Pancreas (tissue), 10 donors: ENCODE data around the gene IER3. TPM values are rescaled to one million over a fixed set of nuclear protein-coding genes. Genes with fewer than 3 reads are reported as not detected.

ENCODE experiments used
- ATAC-seq, 4 donors: fragments of 200-7000 bp; cut with Tn5 transposase; one replicate each; pipeline versions ENCODE4 v1.8.0 to v1.9.1; 2020; ENCODE audit warnings: mild to moderate bottlenecking in 4 of 4, moderate library complexity in 4 of 4
- DNase-seq, 6 donors: peaks; one replicate each; pipeline ENCODE4 v3.0.0-alpha.2; 2020
- FAIRE-seq: peaks from 2 replicates; lab custom pipeline; 2012; peaks lifted over from hg19 to GRCh38; lab: Jason Lieb, UNC
- H3K27ac ChIP-seq, 4 donors: fragments of 200-600 bp; sonication (generic); 1 replicate in 3 of 4; 2 replicates in 1 of 4; pipeline versions ENCODE4 v1.5.0 to v1.8.0; 2020
- H3K27me3 ChIP-seq, 4 donors: fragments of 200-600 bp; one replicate each; pipeline ENCODE4 v1.8.0; 2021
- H3K36me3 ChIP-seq, 3 donors: fragments of 200-600 bp; sonication (generic) in 1 of 3; one replicate each; pipeline versions ENCODE4 v1.5.0 to v1.8.0; 2020 to 2021
- H3K4me1 ChIP-seq, 3 donors: fragments of 200-600 bp; one replicate each; pipeline ENCODE4 v1.8.0; 2021
- H3K4me3 ChIP-seq, 4 donors: fragments of 200-600 bp; sonication (generic) in 2 of 4; one replicate each; pipeline versions ENCODE4 v1.5.0 to v1.8.0; 2020 to 2021
- H3K9me3 ChIP-seq, 4 donors: fragments of 200-600 bp; one replicate each; pipeline ENCODE4 v1.8.0; 2021
- WGBS, 2 donors: extraction: QIAGEN DNeasy Blood & Tissue Kit; methylation state at CpG; one replicate each; pipeline ENCODE4 v1.1.7; 2013; 5-methylcytosine and 5-hydroxymethylcytosine counted together
- intact Hi-C, 3 donors: fragments of 100-400 bp; cut with DNase I; formaldehyde crosslinking; loops; one replicate each; pipeline versions ENCODE4 v1.11.1 to v1.14.2; 2022
- polyA plus RNA-seq, 2 donors: library from polyadenylated mRNA; stranded (reverse); fragments of 200-250 nt; gene quantifications; one replicate each; pipeline ENCODE4 v1.2.3, GENCODE V29; 2013
- total RNA-seq, 6 donors: library from RNA; stranded (reverse); fragmentation: NEBNext Ultra II Directional in 4 of 6; extraction: Animal tissue kit (Norgen Biotek cat#: 25700) in 4 of 6; gene quantifications; one replicate each; pipeline versions ENCODE4 v1.2.1 to v1.2.4, GENCODE V29; 2021 to 2023
- TF ChIP-seq, protein P1 (sequence below), 4 donors: fragments of 200-600 bp; sonication (generic) in 3 of 4; IDR thresholded peaks; one replicate each; pipeline versions ENCODE4 v1.5.0 to v1.8.0; 2021; ENCODE audit warnings: antibody characterized with exemption in 4 of 4
- donor health status: healthy with polysubstance abuse.
- donor health status: DM: no; HTN: no; CAD: no; lungs with moderate emphysema.
- donor health status: DM: no; HTN: no; CAD: no.
- donor health status: control.
- donor health status: control.
- donor health status: Bipolar disorder and iron deficiency.
- donor health status: DM: yes; HTN: yes; CAD: no.
- donor health status: DM: no; HTN: no; CAD: no.
- donor health status: DM: no; HTN: no; CAD: no.
- donor health status: DM: yes; HTN: yes; CAD: no.

The IER3 gene
- total and polyA plus RNA-seq, 8 donors = 23.0 to 174 (median 48.8) TPM

DNA sequence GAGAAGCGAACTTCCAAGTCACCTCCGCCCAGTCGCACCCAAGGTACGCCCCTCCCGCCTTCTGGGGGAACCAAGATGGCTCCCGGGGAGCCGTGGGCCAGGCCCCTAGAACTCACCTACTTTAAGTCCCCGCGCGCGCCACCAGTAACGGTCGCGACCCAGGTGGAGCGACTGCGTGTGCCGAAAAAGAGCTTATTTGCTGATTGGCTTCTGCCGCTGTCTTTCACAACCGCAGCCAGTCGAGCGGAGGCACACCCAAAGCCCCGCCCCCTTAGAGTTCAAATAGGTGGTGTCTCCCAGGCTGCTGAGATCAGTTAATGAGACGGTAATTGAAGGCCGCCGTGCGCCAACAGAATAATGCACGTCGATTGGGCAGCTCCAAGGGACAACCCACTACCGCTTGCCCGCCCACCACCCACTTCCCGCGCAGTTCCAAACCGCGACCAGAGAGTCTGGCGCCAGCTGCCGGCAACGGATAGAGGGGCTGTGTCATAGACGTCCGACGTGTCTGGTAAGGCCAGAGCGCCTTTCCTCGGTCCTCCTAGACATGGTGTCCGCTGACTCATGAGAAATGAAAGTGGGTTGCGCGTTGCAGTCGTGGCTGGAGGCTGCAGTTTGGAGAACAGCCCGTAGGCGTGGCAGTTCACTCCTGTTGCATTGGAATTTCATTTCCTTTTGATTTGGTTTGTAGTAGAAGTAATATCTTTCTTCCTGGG is 27.1 kb downstream of the IER3 start, which contains the start of gene MDC1:
Gene MDC1 (minus strand): TSS at position 153 of the 716 bp plus-strand sequence. CDS start 2,106 bp downstream, outside the sequence.
- Histone ChIP-seq H3K36me3 (peaks cover 0 to 14% (median 5%) of the 10 kb centered on the region in 3 donors), H3K4me3 (peak within 1 kb of the TSS; percentile 49 to 67 (median 64)), H3K27ac (peak within 1 kb of the TSS; percentile 84 to 89 (median 88)), H3K27me3 (no peaks in the 10 kb centered on the region), H3K4me1 (peaks cover 8% of the 10 kb centered on the region in 3 donors), H3K9me3 (no peaks in the 10 kb centered on the region)
- intact Hi-C loops = no loop called here
- ATAC-seq (peak; percentile 71 to 82 (median 78)), FAIRE-seq (peak; percentile 96), DNase-seq (peak; percentile 95 to 100 (median 100))
- WGBS, 2 donors = 0% methylated on average over 48 of the region's 48 CpGs
- TF ChIP-seq, protein P1, sequence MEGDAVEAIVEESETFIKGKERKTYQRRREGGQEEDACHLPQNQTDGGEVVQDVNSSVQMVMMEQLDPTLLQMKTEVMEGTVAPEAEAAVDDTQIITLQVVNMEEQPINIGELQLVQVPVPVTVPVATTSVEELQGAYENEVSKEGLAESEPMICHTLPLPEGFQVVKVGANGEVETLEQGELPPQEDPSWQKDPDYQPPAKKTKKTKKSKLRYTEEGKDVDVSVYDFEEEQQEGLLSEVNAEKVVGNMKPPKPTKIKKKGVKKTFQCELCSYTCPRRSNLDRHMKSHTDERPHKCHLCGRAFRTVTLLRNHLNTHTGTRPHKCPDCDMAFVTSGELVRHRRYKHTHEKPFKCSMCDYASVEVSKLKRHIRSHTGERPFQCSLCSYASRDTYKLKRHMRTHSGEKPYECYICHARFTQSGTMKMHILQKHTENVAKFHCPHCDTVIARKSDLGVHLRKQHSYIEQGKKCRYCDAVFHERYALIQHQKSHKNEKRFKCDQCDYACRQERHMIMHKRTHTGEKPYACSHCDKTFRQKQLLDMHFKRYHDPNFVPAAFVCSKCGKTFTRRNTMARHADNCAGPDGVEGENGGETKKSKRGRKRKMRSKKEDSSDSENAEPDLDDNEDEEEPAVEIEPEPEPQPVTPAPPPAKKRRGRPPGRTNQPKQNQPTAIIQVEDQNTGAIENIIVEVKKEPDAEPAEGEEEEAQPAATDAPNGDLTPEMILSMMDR (IDR thresholded peaks at IDR 0.05) = peak in 2 of 4 donors; percentile 26 to 38

DNA sequence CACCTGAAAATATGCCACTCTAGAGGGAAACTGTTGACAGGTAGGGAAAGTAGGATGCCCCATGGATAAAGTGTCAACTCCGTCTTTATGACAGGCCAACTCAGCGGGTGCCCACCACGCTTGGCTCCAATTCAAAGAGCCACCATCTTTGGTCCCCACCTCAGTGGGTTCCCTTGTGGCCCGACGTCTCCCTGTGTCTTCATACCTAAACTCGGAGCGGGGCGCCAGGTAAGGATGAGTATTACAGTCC is 27.5 kb downstream of the IER3 start:
- Histone ChIP-seq H3K27me3 (no peaks in the 10 kb centered on the region), H3K36me3 (peaks cover 0 to 17% (median 5%) of the 10 kb centered on the region in 3 donors), H3K9me3 (no peaks in the 10 kb centered on the region), H3K4me3 (peak overlapping the region; percentile 49 to 67 (median 64)), H3K4me1 (peaks cover 8% of the 10 kb centered on the region in 3 donors), H3K27ac (peak overlapping the region; percentile 84 to 89 (median 88))
- TF ChIP-seq, protein P1 (IDR thresholded peaks at IDR 0.05) = no peak
- intact Hi-C loops = no loop called here
- DNase-seq = no peak
- WGBS, 2 donors = 1 to 2% methylated on average over 8 of the region's 8 CpGs
- FAIRE-seq = no peak
- ATAC-seq = no peak

DNA sequence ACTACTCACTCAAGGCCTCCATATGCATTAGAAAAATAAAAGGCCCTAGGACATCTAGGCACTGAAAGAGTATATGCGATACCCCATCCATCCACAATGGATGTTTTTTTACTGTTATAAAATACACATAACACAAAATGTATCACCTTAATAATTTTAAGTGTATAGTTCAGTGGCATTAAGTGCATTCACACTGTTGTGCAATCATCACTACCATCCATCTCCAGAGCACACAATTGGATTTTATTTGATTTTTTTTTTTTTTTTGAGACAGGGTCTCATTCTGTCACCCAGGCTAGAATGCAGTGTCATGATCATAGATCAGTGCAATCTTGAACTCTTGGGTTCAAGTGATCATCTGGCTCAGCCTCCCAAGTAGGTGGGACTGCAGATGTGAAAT is 30.1 kb downstream of the IER3 start:
- H3K9me3 ChIP-seq = no peaks in the 10 kb centered on the region
- H3K4me1 ChIP-seq = peaks cover 1 to 8% (median 2%) of the 10 kb centered on the region in 3 donors
- intact Hi-C loops = no loop called here
- no peak overlapping the region for H3K4me3 ChIP-seq
- 89 to 96% methylated on average over 1 of the region's 1 CpG for WGBS, 2 donors
- H3K36me3 ChIP-seq = peaks cover 0 to 23% (median 5%) of the 10 kb centered on the region in 3 donors
- H3K27me3 ChIP-seq = no peaks in the 10 kb centered on the region
- no peak overlapping the region for H3K27ac ChIP-seq
- ATAC-seq = no peak
- FAIRE-seq = no peak
- TF ChIP-seq, protein P1 (IDR thresholded peaks at IDR 0.05) = no peak
- DNase-seq = no peak

DNA sequence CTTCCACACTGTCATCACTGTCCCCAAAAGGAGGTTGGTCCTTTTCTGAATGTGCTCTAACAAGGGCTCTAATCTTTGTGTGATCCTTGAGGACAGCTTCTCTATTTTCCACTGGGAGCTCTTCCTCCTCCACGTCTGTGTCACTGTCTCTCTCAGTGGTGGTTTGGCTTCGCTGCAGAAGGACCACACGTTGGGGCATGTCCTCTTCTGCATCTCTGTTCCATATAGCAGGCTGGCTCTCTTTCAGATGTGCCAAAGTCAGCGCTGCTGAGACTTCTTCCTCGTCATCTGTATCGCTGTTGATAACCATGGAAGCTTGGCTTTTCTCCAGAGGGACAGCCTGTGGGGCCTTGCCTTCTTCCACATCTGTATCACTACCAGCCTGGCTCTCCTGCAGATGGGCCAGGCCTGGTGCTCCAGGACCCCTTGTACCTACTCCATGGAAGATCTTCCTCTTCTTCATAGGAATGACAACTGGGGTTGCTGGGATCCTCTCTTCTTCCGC is 31.9 kb downstream of the IER3 start:
- no peak overlapping the region for H3K4me3 ChIP-seq
- intact Hi-C loops = no loop called here
- H3K36me3 ChIP-seq = peaks cover 0 to 23% (median 5%) of the 10 kb centered on the region in 3 donors
- 77 to 85% methylated on average over 7 of the region's 7 CpGs for WGBS, 2 donors
- H3K4me1 ChIP-seq = peaks cover 0 to 5% (median 1%) of the 10 kb centered on the region in 3 donors
- no peak for FAIRE-seq
- TF ChIP-seq, protein P1 (IDR thresholded peaks at IDR 0.05) = no peak
- H3K9me3 ChIP-seq = no peaks in the 10 kb centered on the region
- H3K27ac ChIP-seq = no peak overlapping the region
- no peaks in the 10 kb centered on the region for H3K27me3 ChIP-seq
- no peak for ATAC-seq
- DNase-seq = no peak
